Stimulated activated CD8-positive, alpha-beta memory T cell treated with anti-CD3 and anti-CD28 coated beads, Interleukin-7, amount 100 ng/mL, for 1 hour (primary cell): Measurements from ENCODE around the gene MAGIX.
A peak's percentile ranks its signal among the peaks of the same experiment; 100 is the strongest.
"Not testable (repeated sequence)": the region's sequence is repeated elsewhere in the genome, so short reads cannot be mapped to it uniquely, and the experiment has no call there.

Experiments used
- DNase-seq, 2 donors: peaks; one replicate each; pipeline ENCODE4 v3.0.0-alpha.2; 2020; ENCODE audit warnings: low read depth in 2 of 2

The MAGIX gene

DNA sequence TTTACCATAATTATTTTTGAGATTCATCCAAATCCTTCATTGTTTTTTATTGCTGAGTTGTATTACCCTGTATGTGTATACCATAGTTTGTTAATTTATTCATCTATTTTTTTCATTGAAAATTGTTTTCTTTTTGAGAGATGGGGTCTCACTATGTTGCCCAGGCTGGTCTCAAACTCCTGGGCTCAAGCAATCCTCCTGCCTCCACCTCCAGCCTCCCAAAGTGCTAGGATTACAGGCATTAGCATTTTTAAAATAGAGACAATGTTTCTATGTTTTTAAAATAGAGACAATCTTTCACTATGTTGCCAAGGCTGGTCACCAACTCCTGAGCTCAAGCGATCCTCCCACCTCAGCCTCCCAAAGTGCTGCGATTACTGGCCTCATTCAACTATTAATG is 1.6 kb upstream of the MAGIX start:
- DNase-seq: no peak

DNA sequence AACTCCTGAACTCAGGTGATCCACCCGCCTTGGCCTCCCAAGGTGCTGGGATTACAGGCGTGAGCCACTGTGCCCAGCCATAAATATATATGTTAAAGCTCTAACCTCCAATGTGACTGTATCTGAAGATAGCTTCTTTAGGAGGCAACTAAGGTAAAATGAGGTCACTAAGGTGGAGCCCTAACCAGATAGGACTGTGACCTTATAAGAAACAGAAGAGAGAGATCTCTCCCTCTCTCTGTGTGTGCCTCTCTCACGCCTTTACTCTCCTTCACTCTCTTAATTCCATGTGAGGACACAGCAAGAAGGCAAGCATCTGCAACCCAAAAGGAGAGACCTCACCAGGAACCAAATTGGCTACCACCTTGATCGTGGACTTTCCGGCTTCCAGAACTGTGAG is 926 bp upstream of the MAGIX start:
- DNase-seq: no peak

DNA sequence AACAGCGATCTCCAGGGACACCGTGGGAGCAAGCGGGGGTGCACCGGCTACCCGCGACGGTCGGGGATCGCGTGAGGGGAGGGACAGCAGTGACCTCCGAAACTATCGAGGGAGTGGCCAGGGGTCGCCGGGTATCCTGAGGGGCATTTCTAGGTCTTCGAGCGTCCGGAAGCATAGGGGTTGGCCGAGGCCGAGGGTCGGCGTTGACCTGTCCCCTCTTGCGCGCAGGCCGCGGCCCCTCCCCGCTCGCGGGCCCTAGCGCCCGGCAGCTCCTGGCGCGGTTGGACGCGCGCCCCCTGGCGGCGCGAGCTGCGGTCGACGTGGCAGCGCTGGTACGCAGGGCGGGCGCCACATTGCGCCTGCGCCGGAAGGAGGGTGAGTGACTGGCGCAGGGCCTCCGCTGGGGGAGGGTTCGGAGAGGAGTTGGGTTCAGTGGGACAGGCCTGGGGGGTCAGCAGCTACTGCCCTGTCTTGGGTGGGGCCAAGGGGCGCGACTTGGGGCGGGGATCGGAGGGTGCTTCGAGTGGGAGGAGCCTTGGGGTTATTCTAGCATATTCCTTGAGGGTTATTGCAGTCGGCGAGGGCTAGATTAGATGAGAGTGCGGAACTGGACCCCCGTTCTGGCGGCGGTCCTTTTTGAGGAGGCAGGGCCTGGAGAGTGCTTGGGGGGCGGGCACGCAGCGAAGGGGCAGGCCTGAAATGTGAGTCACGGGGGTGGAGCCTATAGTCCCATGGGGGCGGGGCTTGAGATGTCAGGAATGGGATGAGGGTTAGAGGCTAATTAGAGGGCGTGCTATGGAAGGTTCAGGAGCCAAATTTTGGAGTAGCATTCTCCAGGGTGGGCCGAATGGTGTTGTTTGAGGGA is 1.2 kb downstream of the MAGIX start:
- DNase-seq: peak; percentile 48 to 60

DNA sequence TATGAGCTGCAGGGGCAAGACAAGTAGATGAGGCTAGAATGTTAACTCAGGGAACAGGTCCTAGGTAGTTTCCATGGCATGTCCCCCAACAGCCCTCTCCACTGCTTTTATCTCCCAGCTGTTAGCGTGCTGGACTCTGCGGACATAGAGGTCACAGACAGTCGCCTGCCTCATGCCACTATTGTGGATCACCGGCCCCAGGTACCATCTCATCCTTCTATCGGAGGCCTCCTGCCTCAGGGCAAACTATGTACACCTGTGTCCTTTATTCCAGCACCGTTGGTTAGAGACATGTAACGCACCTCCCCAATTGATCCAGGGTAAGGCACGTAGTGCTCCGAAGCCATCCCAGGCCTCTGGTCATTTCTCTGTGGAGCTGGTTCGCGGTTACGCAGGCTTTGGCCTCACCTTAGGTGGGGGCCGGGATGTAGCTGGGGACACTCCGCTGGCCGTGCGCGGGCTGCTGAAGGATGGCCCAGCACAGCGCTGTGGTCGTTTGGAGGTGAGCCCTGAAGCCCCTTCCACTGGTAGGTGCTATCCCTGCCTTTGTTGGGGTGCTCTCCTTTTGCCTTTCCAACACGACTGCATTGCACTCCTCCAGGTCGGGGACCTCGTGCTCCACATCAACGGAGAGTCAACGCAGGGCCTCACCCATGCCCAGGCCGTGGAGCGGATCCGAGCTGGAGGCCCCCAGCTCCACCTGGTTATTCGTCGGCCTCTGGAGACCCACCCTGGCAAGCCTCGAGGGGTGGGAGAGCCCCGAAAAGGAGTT is 2.2 kb downstream of the MAGIX start:
- DNase-seq: no peak

DNA sequence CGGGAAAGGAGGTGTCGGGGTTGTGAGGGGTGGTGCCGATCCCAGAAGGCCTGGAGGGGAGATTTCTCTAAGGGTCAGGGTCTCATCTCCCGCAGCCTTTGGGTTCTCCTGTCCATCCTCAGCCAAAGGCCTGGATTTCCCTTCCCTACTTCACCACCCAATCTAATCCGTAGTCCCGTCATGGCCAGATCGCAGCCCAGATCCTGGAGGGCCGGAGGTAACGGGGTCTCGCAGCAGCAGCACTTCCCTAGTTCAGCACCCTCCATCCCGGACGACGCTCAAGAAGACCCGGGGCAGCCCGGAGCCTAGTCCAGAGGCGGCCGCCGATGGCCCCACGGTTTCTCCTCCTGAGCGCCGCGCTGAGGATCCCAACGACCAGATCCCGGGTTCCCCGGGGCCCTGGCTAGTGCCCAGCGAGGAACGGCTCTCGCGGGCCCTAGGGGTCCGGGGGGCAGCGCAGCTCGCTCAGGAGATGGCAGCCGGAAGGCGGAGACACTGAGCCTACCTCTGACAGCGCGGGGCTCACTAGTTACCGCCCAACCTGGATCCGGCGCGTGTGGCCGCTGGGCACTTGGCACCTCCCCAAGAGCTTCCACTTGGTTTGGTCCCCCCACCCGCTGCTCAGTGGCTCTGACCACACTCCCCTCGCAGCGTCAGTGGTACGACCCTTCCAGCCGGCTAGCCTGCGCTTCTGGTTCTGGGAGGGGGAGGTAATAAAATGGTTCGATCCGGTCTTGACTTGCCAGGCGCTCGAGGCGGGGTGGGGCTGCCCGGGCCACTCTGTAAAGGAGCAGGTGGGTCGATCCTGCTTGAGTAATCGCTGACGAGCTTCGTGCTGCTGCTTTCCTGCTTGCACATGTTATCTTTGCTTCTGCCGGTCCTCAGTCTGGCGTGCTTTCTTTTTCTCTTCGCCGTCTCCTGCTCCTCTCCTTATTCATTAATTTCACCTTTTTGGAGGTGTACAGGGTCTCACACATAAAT is 3.6 kb downstream of the MAGIX start:
- peak in 1 of 2 donors; percentile 39 for DNase-seq

DNA sequence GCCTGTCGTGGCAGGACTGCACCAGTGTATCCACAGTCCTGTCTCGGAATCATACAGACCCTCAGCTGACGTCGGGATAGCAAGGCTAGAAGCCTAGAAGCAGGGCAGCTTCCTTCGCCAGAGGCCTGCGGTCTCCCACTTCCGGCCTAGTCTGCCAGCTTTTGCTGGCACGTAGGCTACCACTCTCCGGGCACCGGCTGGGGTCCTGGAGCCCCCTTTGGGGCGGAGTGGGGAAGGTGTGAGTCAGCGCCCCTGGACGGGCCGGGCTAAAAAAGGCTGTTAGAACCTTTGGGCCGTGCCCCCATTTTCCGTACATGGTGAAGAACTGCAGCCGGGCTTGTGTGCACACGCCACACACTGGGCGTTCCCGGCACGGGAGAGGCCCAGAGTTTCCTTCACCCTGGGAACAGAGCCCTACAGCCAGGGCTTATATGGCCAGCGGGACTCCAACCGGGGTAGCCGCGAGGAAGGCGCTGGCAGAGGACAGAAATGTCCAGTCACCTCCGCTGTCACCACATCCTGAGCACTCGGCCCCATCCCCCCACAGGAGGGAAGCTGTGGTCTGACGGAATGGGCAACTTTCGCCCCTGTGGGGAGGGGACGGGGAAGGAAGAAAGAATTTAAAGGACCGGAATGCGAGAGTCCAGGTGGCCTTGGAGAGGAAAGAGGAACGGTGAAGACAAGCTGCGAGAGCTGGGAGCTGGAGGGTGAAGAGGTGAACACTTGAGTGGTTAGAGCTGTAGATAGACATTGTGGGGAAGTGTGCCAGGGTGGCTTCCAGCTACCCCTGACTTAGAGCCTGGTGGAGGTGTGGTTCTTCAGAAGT is 4.6 kb downstream of the MAGIX start:
- DNase-seq: peak in 1 of 2 donors; percentile 35

DNA sequence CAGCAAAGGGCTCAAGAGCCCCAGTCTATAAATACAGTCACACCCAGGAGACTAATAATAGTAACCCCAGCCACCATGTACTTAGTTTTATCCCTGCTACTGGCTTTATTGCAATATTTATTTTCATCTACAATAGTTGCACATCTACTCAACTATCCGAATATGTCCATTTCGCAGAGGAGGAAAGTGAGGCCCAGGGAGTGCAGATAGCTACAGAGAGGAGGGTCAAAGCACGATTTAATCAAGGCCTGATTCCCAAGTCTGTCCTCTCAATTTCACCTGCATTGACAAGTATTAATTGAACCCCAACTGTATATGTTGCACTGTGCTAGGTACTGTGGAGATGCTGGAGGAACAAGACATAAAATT is 5.2 kb downstream of the MAGIX start:
- DNase-seq: no peak

DNA sequence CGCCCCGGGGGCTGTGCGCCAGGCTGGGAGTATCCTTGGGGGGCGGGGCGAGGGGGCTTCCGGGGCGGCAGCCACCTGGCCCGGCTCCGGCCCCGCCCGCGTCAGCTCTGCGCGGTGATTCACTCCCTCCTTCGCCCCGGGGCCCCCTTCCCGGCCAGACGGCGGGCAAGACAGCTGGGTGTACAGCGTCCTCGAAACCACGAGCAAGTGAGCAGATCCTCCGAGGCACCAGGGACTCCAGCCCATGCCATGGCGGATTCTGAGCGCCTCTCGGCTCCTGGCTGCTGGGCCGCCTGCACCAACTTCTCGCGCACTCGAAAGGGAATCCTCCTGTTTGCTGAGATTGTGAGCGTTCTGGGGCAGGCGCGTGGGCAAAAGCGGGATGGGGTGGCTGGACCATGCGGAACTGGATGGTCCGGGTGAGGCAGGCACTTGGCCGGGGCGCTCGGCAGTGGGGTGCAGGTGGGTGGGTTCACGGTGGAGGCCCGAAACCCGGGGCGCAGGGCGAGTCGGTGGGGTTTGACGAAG is 9.3 kb downstream of the MAGIX start, which contains the start of gene PLP2:
TSS of gene PLP2 (plus strand) at position 147 of the 528 bp plus-strand sequence. CDS start at position 250, 103 bp downstream.
- peak in 1 of 2 donors; percentile 47 for DNase-seq

DNA sequence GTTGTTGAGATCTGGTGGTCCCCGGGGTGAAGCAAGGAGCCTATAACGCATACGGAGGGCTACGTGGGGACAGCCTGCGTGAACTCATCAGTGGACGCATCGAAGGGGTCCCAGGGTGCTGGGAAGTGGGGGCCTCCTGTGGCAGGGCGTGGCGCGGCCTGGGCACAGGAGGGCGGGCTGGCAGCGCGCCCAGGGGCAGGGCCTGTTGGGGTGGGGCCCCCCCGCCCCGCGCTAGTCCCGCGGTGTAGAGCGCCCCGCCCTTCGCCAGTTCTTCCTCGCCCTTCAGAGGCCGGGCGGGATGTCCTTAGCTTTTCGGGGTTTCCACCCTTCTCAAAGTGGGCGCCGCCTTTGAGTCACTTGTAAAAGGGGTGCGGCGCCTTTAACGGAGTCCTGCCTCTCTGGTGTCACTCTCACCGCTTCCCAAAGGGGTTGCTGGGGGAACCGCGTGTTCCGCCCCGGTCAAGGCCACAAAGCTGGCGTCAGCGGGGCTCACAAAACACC is 9.8 kb downstream of the MAGIX start:
- peak in 1 of 2 donors; percentile 34 for DNase-seq

DNA sequence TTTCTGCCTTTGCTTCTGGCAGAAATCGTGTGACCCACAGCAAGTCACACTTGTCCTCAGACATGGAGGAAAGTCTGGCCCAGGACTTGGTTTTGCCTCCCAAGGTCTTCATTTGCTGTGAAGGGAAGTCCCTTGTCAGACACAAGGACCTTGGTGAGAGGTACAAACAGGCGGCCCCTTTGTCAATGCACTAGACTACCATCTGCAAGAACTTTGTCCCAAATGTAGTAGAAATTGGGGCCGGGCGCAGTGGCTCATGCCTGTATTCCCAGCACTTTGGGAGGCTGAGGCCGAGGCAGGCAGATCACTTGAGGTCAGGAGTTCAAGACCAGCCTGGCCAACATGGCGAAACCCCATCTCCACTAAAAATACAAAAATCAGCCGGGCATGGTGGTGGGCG is 11.0 kb downstream of the MAGIX start:
- DNase-seq: not testable (repeated sequence)

DNA sequence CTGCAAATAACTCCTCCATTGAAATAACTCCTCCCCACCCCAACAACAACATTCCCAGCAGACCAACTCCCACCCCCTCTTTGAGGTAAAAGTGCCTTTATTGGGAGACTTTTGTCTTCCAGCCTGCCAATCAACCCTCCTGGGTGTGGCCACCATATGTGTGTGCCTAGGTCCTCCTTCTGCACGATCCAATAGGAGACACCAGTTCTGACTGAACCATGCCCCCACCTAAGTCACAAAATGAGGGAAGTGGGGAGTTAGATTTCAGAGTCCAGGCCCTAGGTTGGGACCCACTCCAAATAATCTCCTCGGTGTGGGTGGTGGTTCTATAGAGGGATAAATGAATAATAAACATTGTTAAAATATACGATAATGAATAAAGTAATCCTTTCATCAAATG is 12.2 kb downstream of the MAGIX start:
- no peak for DNase-seq

DNA sequence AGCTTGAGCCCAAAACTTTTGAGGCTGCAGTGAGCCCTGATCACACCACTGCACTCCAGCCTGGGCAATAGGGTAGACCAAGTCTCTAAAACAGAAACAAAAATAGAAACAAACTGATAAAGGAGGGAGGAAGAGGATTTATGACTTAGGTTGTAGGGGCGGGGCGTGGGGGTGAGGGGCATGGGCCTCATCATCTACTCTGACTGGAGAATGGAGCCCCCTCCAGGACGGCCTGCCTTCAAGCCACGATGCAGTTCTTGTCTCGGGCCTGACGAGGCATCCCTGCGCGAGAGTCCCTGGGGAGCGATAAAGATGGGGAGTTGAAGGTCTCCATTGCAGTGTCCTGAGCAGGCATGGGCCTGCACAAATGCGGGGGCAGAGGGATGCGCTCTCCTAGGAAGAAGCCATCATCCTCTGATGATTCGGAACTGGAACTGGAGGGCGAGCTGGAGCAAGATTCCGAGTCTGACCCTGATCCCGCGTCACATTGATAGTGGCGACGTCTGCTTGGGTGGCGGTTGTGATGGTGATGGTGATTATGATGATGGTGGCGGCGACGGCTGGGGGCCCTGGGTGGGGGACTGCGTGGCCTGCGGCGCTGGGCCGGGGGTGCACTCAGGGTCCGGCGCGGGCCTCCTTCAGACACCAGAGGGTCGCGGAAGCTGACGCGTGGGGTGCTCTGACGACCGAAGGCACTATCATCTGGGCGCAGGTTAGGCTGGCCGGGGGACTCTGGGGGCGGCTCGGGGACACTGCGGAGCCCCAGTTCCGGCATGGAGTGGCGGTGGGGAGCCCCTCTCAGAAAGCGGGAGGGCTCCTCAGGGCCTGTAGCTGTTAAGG is 13.1 kb downstream of the MAGIX start:
- no peak for DNase-seq

DNA sequence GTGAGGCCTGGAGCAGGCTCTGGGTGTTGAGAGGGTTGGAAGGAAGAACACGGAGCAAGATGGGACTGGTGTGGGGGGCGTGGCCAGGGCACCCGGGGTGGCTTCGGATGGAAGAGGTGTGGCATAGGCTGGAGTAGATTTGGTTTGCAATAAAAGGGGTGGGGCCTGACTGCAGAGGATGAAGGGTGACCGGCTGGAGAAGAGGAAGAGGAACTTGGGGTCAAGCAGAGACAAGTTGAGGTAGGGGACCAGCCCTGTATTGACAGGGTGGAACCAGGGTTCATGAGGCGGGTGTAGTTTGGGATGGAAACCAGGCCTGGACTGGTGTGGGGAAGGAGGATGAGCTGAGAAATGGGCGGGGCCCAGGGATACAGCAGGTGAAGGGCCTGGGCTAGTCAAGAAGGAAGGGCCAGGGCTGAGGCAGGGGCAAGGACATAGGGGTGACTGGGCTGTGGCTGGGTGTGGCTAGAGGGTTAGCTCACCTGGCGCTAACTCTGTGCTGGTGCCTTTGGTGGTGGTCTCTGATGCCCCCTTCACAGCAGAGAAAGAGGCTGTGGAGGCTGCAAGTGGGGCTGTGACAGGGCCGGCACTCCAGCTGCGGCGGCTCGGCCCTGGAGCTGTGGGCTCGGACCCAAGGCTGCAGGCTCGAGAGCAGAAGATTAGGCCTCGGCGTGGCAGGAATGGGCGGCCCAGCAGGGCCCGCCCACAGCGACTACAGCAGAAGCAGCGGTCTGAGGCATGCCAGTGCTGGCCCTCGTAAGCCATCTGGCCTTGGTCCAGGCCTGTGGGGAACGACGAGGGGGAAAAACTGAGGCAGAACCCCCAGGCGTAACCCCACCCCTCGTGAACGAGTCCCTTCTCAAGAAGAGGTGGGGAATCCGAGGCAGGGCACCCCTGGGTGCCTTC is 14.1 kb downstream of the MAGIX start:
- no peak for DNase-seq

DNA sequence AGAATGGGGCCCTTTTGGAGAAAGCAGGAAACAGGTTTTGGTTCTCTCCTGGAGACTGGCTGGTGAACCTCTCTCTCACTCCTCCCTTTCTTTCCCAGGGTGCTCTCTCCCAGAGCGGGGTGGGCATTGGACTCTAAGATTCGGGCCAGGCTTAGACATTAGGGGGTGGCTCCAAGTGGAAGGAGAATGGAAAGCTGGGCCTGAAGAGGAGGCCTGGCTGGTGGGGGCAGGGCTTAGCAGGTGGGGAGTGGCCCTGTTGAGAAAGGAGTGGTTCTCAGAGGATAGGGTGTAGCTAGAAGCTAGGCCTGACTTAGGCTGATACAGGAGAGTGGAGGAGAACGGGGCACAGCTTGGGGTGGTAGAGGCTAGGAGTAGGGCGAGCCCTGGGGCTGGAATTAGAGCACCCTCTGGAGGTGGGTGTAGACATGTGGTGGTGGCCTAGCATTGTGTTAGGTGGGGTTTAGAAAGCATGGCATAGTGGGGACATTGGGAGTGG is 14.8 kb downstream of the MAGIX start:
- no peak for DNase-seq

DNA sequence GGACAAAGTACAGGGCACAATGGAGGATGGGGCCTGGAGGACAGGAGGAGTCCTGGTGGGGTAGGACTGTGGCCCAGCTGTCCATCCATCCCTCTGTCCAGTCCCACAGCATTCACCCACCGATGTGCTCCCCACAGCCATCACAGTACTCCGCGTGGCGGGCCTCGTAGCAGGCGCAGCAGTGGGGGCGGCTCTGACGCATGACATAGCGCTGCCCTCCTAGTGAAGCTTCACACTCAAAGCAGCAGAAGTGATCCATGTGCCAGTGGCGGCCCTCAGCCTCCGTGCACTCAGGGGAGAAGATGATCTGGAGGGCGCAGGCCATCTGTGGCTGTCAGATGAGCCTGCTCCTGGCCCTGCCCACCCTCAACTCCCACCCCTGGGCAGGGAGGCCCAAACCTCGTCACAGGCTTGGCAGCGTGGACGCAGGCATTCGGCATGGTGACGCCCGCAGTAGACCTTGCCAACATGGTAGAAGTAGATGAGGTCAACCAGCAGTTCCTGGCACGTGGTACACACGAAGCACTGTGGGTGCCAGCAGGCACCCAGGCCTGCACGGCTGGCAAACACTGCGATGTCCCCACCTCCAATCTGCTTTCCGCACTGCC is 15.4 kb downstream of the MAGIX start:
- no peak for DNase-seq

DNA sequence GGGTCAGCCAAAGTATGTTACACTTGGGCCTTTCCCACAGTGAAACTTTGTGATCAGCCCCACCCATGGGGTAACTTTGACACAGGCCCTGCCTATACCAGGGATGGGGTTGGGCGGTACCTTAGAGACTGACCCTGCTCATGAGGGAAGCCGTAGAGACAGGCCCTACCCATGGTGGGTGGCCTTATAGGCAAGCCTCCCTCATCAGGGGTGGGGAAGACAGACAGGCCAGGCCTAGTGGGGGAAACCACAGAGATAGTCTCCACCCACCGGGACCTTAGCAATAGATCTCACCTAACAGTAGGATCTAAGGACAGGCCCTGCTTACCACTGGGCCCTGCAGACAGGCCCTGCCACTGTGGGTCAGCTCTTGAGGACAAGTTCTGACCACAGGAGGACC is 16.0 kb downstream of the MAGIX start:
- DNase-seq: no peak

DNA sequence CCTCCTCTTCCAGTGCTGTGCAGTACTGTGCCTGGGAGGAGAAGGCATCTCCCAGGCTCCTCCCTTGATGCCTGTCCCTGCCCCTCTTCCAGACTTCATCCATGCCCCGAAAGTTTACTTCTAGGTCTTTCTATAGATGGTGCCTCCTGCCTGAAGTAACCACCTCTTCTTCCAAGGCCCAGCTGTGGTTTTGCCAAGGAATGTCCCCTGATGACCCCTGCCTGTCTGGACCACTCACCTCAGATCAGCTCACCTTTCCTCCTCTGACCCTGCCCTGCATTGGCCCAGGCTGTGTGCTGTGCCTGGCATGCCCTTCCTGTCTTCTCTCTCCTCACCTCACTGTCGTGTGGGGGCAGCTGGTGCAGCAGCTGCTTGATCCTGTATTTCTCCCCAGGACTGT is 16.8 kb downstream of the MAGIX start:
- no peak for DNase-seq
